ENCODE data around the gene CFAP43.

The CFAP43 gene

DNA sequence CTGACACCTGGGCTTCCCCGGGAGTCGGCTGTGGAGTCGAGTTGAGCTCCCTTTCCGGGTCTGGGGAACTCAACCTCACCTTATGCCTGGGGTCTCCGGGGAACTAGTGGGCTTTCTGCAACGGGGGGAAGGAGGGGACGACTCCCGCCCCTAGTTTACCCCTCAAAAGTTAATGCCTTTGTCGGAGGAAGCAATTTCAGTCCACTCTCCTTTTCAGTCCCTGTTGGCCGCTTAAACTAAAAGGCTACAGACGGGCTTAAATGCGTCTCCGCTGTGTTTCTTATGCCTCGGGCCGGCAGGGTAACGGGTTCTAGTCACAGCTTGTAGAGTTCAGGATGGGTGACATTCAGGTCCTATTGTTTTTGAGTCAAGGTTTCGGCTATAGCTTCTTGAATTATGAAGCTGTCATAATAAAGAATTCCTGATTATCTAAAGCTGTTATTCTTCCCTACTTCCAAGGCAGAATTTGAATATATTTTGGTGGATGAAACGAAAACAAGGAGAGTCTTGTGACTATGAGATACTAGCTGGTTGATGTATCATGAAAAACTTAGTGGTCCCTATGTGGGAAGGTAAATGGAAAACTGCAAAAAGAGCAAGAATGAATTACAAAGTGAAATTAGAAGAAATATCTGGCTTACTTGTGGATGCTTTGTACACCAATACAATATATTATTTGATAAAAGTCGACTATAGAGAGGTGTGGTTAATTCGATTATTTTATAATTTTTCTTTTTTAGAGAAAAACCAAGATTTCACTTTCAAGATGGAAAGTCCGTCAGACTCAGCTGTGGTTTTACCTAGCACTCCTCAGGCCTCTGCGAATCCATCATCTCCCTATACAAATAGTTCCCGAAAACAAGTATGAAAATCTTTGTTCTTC is 109.7 kb downstream of the CFAP43 start:
- DNase-seq: no peak
- Histone ChIP-seq H3K4me2 (ENCODE audit: low read length, poor library complexity, severe bottlenecking) (peak overlapping the region; percentile 86), H3K27me3 (ENCODE audit: control insufficient read depth in 1 of 2, insufficient read depth in 1 of 2, low read length in 2 of 2) (no peaks in the 10 kb centered on the region), H4K91ac (ENCODE audit: low read length) (no peak overlapping the region), H3K4me1 (ENCODE audit: control insufficient read depth, insufficient read depth, low read depth, low read length) (no peaks in the 10 kb centered on the region), H2AK5ac (ENCODE audit: low read length, severe bottlenecking) (peak overlapping the region; percentile 78), H3K23ac (ENCODE audit: low read length in 2 of 2) (peak overlapping the region in 1 of 2 experiments; percentile 93), H3K4me3 (ENCODE audit: insufficient read depth in 1 of 2, low read depth in 1 of 2, low read length in 2 of 2) (peak overlapping the region; percentile 89 to 91), H3K79me1 (replicated peaks; ENCODE audit: low read length, poor library complexity, severe bottlenecking) (no peaks in the 10 kb centered on the region), H4K8ac (ENCODE audit: low read length) (peak overlapping the region; percentile 60), H3K18ac (ENCODE audit: low read depth in 1 of 2, low read length in 2 of 2) (peak overlapping the region; percentile 72 to 77), H3K36me3 (ENCODE audit: control insufficient read depth in 1 of 2, insufficient read depth in 2 of 2, low read depth in 1 of 2, low read length in 2 of 2) (peaks cover 0 to 23% of the 10 kb centered on the region in 2 experiments), H2BK120ac (ENCODE audit: low read depth, low read length) (no peak overlapping the region), H3K27ac (ENCODE audit: low read length, poor library complexity, severe bottlenecking) (peak overlapping the region; percentile 70), H3K9ac (ENCODE audit: low read length) (peak overlapping the region; percentile 100), H3K9me3 (ENCODE audit: control insufficient read depth, low read length) (no peaks in the 10 kb centered on the region), H3K14ac (ENCODE audit: low read length in 2 of 2) (peak overlapping the region in 1 of 2 experiments; percentile 11), H2AFZ (ENCODE audit: low read depth, low read length) (peak overlapping the region; percentile 93), H2BK12ac (ENCODE audit: low read length in 2 of 2) (peak overlapping the region in 1 of 2 experiments; percentile 71), H2BK15ac (ENCODE audit: low read depth, poor library complexity, severe bottlenecking) (no peak overlapping the region), H2BK5ac (ENCODE audit: low read depth, low read length, poor library complexity, severe bottlenecking) (no peak overlapping the region), H3K4ac (ENCODE audit: low read depth in 1 of 2, low read length in 2 of 2) (peak overlapping the region; percentile 35 to 74)
- under 1% methylated on average over 16 of the region's 23 CpGs for WGBS

DNA sequence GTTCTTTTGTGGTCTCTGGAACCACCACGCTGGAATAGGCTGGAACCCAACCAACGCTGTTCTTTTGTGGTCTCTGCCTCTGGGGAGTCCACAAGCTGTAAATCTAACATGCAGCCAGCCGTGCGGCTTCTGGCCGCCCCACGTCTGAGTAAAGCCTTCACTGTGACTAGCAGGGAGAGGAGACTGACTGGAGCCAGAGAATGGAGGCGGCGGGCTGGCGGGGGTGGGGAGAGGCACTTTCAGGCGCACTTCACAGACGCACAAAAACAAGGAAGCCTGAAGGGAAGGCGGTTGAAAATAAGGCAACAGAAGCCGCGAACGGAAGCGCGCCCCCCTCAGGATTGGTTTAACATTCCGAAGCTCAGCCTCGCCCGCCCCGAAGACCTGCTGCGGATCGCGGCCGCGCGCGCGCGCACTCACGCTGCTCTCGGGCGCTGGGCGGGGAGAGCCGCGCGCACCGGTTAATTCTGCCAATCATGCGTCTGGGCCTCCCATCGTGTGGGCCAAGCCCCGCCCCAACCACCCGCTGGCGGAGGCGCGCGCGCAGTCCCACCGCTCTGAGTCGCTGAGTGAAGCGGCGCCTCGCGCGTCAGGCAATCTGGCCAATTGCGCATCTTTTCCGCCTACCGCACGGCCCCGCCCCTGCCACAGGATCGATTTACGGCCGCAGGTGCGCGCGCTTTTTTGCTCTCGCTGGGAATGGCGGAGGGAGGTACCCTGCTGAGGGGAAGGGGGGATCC is 110.5 kb downstream of the CFAP43 start, which contains the start of gene SFR1:
Gene SFR1 (plus strand): TSS at position 687 of the 740 bp plus-strand sequence. CDS start 13 bp downstream, at position 700.
- under 1% methylated on average over 63 of the region's 67 CpGs for WGBS
- DNase-seq: peak; percentile 99

GRCh38 chr10:104120903-104121484 is 111.2 kb downstream of the CFAP43 start:
- H3K23ac ChIP-seq (ENCODE audit: low read length in 2 of 2): no peak overlapping the region
- peak; percentile 99 for DNase-seq
- H3K14ac ChIP-seq (ENCODE audit: low read length in 2 of 2): no peak overlapping the region
- H2BK5ac ChIP-seq (ENCODE audit: low read depth, low read length, poor library complexity, severe bottlenecking): peak overlapping the region; percentile 95
- peak overlapping the region; percentile 74 for H4K8ac ChIP-seq (ENCODE audit: low read length)
- H3K18ac ChIP-seq (ENCODE audit: low read depth in 1 of 2, low read length in 2 of 2): peak overlapping the region; percentile 91 to 99
- H3K9me3 ChIP-seq (ENCODE audit: control insufficient read depth, low read length): no peaks in the 10 kb centered on the region
- H3K9ac ChIP-seq (ENCODE audit: low read length): peak overlapping the region; percentile 100
- H3K4me3 ChIP-seq (ENCODE audit: insufficient read depth in 1 of 2, low read depth in 1 of 2, low read length in 2 of 2): peak overlapping the region; percentile 84 to 89
- H2AFZ ChIP-seq (ENCODE audit: low read depth, low read length): peak overlapping the region; percentile 62
- peak overlapping the region; percentile 94 for H4K91ac ChIP-seq (ENCODE audit: low read length)
- H3K36me3 ChIP-seq (ENCODE audit: control insufficient read depth in 1 of 2, insufficient read depth in 2 of 2, low read depth in 1 of 2, low read length in 2 of 2): peaks cover 0 to 10% of the 10 kb centered on the region in 2 experiments
- no peaks in the 10 kb centered on the region for H3K4me1 ChIP-seq (ENCODE audit: control insufficient read depth, insufficient read depth, low read depth, low read length)
- peak overlapping the region; percentile 96 for H3K4me2 ChIP-seq (ENCODE audit: low read length, poor library complexity, severe bottlenecking)
- no peaks in the 10 kb centered on the region for H3K27me3 ChIP-seq (ENCODE audit: control insufficient read depth in 1 of 2, insufficient read depth in 1 of 2, low read length in 2 of 2)
- H2BK120ac ChIP-seq (ENCODE audit: low read depth, low read length): peak overlapping the region; percentile 97
- peak overlapping the region; percentile 100 for H3K27ac ChIP-seq (ENCODE audit: low read length, poor library complexity, severe bottlenecking)
- H3K79me1 ChIP-seq (replicated peaks; ENCODE audit: low read length, poor library complexity, severe bottlenecking): no peaks in the 10 kb centered on the region
- peak overlapping the region in 1 of 2 experiments; percentile 84 for H2BK12ac ChIP-seq (ENCODE audit: low read length in 2 of 2)
- peak overlapping the region; percentile 89 for H2AK5ac ChIP-seq (ENCODE audit: low read length, severe bottlenecking)
- peak overlapping the region; percentile 91 to 94 for H3K4ac ChIP-seq (ENCODE audit: low read depth in 1 of 2, low read length in 2 of 2)
- peak overlapping the region; percentile 93 for H2BK15ac ChIP-seq (ENCODE audit: low read depth, poor library complexity, severe bottlenecking)
- under 1% methylated on average over 28 of the region's 28 CpGs for whole genome bisulfite sequencing

More for the DNA sequence above, 110.5 kb downstream of the CFAP43 start, which contains the start of gene SFR1:
- no peaks in the 10 kb centered on the region for H3K27me3 ChIP-seq (ENCODE audit: control insufficient read depth in 1 of 2, insufficient read depth in 1 of 2, low read length in 2 of 2)
- H3K4me1 ChIP-seq (ENCODE audit: control insufficient read depth, insufficient read depth, low read depth, low read length): no peaks in the 10 kb centered on the region
- H3K4me2 ChIP-seq (ENCODE audit: low read length, poor library complexity, severe bottlenecking): peak within 1 kb of the TSS; percentile 96
- peak within 1 kb of the TSS; percentile 71 to 84 for H2BK12ac ChIP-seq (ENCODE audit: low read length in 2 of 2)
- H3K4ac ChIP-seq (ENCODE audit: low read depth in 1 of 2, low read length in 2 of 2): peak within 1 kb of the TSS; percentile 91 to 94
- H3K14ac ChIP-seq (ENCODE audit: low read length in 2 of 2): peak within 1 kb of the TSS in 1 of 2 experiments; percentile 79
- H3K9me3 ChIP-seq (ENCODE audit: control insufficient read depth, low read length): no peaks in the 10 kb centered on the region
- H3K23ac ChIP-seq (ENCODE audit: low read length in 2 of 2): peak within 1 kb of the TSS in 1 of 2 experiments; percentile 93
- peak within 1 kb of the TSS; percentile 94 for H4K91ac ChIP-seq (ENCODE audit: low read length)
- peak within 1 kb of the TSS; percentile 95 for H2BK5ac ChIP-seq (ENCODE audit: low read depth, low read length, poor library complexity, severe bottlenecking)
- H2BK15ac ChIP-seq (ENCODE audit: low read depth, poor library complexity, severe bottlenecking): peak within 1 kb of the TSS; percentile 93
- peak within 1 kb of the TSS; percentile 91 to 99 for H3K18ac ChIP-seq (ENCODE audit: low read depth in 1 of 2, low read length in 2 of 2)
- H3K27ac ChIP-seq (ENCODE audit: low read length, poor library complexity, severe bottlenecking): peak within 1 kb of the TSS; percentile 100
- H3K9ac ChIP-seq (ENCODE audit: low read length): peak within 1 kb of the TSS; percentile 100
- peaks cover 0 to 17% of the 10 kb centered on the region in 2 experiments for H3K36me3 ChIP-seq (ENCODE audit: control insufficient read depth in 1 of 2, insufficient read depth in 2 of 2, low read depth in 1 of 2, low read length in 2 of 2)
- peak within 1 kb of the TSS; percentile 89 to 91 for H3K4me3 ChIP-seq (ENCODE audit: insufficient read depth in 1 of 2, low read depth in 1 of 2, low read length in 2 of 2)
- no peaks in the 10 kb centered on the region for H3K79me1 ChIP-seq (replicated peaks; ENCODE audit: low read length, poor library complexity, severe bottlenecking)
- peak within 1 kb of the TSS; percentile 97 for H2BK120ac ChIP-seq (ENCODE audit: low read depth, low read length)
- H2AFZ ChIP-seq (ENCODE audit: low read depth, low read length): peak within 1 kb of the TSS; percentile 93
- H4K8ac ChIP-seq (ENCODE audit: low read length): peak within 1 kb of the TSS; percentile 74
- peak within 1 kb of the TSS; percentile 89 for H2AK5ac ChIP-seq (ENCODE audit: low read length, severe bottlenecking)
